Kidney (tissue), 14 donors: Measurements from ENCODE around the gene ULK4. TPM values are rescaled to one million over a fixed set of nuclear protein-coding genes. Genes with fewer than 3 reads are reported as not detected.
A peak's percentile ranks its signal among the peaks of the same experiment; 100 is the strongest.

ENCODE experiments used
- DNase-seq, 5 donors: peaks; one replicate each; pipeline ENCODE4 v3.0.0-alpha.2; 2013 to 2020
- FAIRE-seq: peaks from 2 replicates; lab custom pipeline; 2012; peaks lifted over from hg19 to GRCh38; lab: Jason Lieb, UNC
- H3K27ac ChIP-seq, 2 donors: one replicate each; pipeline ENCODE4 v1.7.0; 2013; ENCODE audit warnings: low read depth in 2 of 2, low read length in 2 of 2, inconsistent platforms in 1 of 2
- H3K27me3 ChIP-seq: one replicate; pipeline ENCODE4 v1.7.1; 2013; ENCODE audit warnings: low read length, inconsistent platforms; ENCODE audit not compliant: control insufficient read depth, insufficient read depth
- H3K36me3 ChIP-seq, 3 donors: one replicate each; pipeline versions ENCODE4 v1.7.0 to v1.7.1; 2013; ENCODE audit warnings: low read length in 3 of 3, control low read depth in 1 of 3, inconsistent platforms in 1 of 3; ENCODE audit not compliant: insufficient read depth in 3 of 3, control insufficient read depth in 2 of 3
- H3K4me1 ChIP-seq, 3 donors: one replicate each; pipeline versions ENCODE4 v1.7.0 to v1.7.1; 2013; ENCODE audit warnings: low read length in 3 of 3, inconsistent platforms in 1 of 3, low read depth in 1 of 3; ENCODE audit not compliant: control insufficient read depth in 2 of 3, insufficient read depth in 2 of 3
- H3K4me3 ChIP-seq, 3 donors: one replicate each; pipeline versions ENCODE4 v1.7.0 to v1.8.1; 2013; ENCODE audit warnings: low read length in 3 of 3, control low read depth in 1 of 3, inconsistent platforms in 1 of 3
- H3K9ac ChIP-seq, 3 donors: one replicate each; pipeline versions ENCODE4 v1.7.0 to v1.7.1; 2013; ENCODE audit warnings: low read length in 3 of 3, control low read depth in 1 of 3, inconsistent platforms in 1 of 3
- H3K9me3 ChIP-seq, 3 donors: one replicate each; pipeline versions ENCODE4 v1.7.0 to v1.7.1; 2013; ENCODE audit warnings: low read length in 3 of 3, control low read depth in 1 of 3, inconsistent platforms in 1 of 3; ENCODE audit not compliant: control insufficient read depth in 2 of 3, insufficient read depth in 1 of 3
- intact Hi-C: fragments of 100-400 bp; cut with DNase I; formaldehyde crosslinking; loops from one replicate; pipeline ENCODE4 v1.11.1; 2022
- polyA plus RNA-seq: library from polyadenylated mRNA; stranded (reverse); fragments of 350-450 nt; fragmentation: Illumina TruSeq; extraction: RNeasy Lipid Tissue Mini Kit (QIAGEN cat#74804); gene quantifications from one replicate; pipeline ENCODE4 v1.2.3, GENCODE V29; 2014; ENCODE audit warnings: low read depth, low replicate concordance; ENCODE audit not compliant: insufficient read depth
- total RNA-seq: library from RNA; stranded (reverse); fragmentation: NEBNext Ultra II Directional; extraction: Animal tissue kit (Norgen Biotek cat#: 25700); gene quantifications from one replicate; pipeline ENCODE4 v1.2.1, GENCODE V29; 2021
- TF ChIP-seq, protein P1 (sequence below): IDR thresholded peaks from 3 replicates; pipeline ENCODE4 v1.5.1; 2012; ENCODE audit warnings: mild to moderate bottlenecking, moderate library complexity, borderline replicate concordance; ENCODE audit not compliant: insufficient read depth; ENCODE audit errors: extremely low read depth
- donor health status: control.
- donor health status: control.
- donor health status: control.
- donor health status: control.
- donor health status: control.
- donor health status: DM: yes; HTN: yes; CAD: no.
- donor health status: Normal renal cell carcinoma (clear cell type).

Gene ULK4
- total and polyA plus RNA-seq, 2 donors from 2014 or later: 4.6 to 20.5 TPM

DNA sequence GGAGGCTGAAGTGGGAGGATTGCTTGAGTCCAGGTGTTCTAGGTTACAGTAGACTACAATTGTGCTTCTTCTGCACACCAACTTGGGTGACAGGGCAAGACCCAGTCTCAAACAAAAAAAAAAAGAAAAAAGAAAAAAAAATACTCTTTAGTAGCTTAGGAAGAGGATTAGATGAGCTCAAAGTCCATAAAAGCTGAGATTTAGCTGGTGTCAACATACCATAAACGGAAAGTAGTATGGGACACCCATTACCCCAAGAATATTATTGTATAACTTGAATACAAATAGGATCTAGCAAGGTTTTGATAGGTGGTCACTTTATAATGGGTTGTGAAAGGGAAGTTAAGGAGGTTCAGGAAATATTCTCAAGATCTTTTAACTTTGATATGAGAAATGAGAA, 38.0 kb upstream of the ULK4 start:
- no peak overlapping the region for H3K4me3 ChIP-seq
- no peaks in the 10 kb centered on the region for H3K36me3 ChIP-seq
- no peak for FAIRE-seq
- intact Hi-C loops: no loop called here
- H3K4me1 ChIP-seq: no peaks in the 10 kb centered on the region
- TF ChIP-seq, protein P1, sequence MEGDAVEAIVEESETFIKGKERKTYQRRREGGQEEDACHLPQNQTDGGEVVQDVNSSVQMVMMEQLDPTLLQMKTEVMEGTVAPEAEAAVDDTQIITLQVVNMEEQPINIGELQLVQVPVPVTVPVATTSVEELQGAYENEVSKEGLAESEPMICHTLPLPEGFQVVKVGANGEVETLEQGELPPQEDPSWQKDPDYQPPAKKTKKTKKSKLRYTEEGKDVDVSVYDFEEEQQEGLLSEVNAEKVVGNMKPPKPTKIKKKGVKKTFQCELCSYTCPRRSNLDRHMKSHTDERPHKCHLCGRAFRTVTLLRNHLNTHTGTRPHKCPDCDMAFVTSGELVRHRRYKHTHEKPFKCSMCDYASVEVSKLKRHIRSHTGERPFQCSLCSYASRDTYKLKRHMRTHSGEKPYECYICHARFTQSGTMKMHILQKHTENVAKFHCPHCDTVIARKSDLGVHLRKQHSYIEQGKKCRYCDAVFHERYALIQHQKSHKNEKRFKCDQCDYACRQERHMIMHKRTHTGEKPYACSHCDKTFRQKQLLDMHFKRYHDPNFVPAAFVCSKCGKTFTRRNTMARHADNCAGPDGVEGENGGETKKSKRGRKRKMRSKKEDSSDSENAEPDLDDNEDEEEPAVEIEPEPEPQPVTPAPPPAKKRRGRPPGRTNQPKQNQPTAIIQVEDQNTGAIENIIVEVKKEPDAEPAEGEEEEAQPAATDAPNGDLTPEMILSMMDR: no peak
- H3K9me3 ChIP-seq: no peaks in the 10 kb centered on the region
- no peak overlapping the region for H3K9ac ChIP-seq
- no peak overlapping the region for H3K27ac ChIP-seq
- H3K27me3 ChIP-seq: no peaks in the 10 kb centered on the region
- no peak for DNase-seq

DNA sequence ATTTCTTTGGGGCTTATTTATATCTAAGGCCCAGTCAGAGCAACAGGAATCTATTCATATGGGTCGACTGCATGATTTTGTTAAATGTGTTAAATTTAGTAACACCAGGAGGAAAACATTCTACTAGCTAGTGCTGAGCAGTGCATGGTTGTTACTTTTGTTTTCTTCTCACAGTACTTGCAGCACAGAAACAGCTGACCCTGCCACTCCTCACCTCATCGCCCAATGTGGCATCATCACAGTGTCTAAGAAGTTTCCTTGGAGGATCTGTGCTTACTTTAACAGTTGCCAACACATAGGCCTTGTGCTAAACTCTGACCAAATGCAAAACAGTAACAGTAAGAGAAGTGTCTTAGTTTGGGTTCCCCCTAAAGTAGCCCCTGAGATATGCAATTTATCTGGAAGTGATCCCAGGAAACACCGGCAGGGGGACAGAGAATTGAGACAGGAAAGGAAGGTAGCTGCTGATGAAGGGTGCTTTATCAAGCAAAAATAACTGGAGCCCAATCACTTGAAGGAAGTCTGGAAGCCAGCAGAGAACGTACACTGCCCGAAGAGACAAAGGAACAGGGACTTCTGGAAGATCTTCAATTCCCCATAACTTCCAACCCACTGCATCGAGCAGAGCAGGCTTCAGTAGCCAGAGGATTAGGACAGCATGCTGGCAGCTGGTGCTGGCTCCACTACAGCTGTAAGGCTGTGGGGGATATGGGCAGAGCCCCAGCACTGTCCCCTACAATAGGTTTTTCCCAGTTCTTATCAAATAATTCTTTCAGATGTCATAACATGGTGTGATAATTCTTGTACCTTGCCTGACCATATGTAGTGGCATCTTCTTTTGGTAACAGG, 36.0 kb upstream of the ULK4 start:
- Histone ChIP-seq H3K36me3 (no peaks in the 10 kb centered on the region), H3K9me3 (no peaks in the 10 kb centered on the region), H3K4me3 (no peak overlapping the region), H3K9ac (no peak overlapping the region), H3K27me3 (no peaks in the 10 kb centered on the region), H3K27ac (no peak overlapping the region), H3K4me1 (no peaks in the 10 kb centered on the region)
- intact Hi-C loops: no loop called here
- TF ChIP-seq, protein P1: peak; percentile 21
- peak in 2 of 5 donors; percentile 24 to 61 for DNase-seq
- no peak for FAIRE-seq

DNA sequence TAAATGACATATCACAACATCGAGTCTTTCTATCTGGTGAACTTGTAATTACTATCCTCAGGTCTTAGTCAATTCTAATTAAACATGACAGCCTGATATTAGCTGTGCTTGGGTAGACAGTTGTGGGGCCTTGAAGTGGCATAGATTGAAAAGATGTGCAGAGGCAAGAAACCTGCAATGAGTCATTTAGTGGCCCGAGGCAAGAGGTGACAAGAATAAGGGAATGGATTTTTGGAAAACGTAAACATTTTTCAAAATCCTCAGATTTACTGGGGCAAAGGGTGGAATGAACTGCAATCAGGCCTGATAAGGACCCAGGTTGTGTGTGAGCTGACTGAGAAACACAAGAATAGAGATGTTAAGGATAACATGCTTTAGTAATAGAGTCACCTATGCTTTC, 29.5 kb upstream of the ULK4 start:
- H3K4me3 ChIP-seq: no peak overlapping the region
- DNase-seq (no peak), FAIRE-seq (no peak)
- intact Hi-C loops: no loop called here
- H3K9ac ChIP-seq: no peak overlapping the region
- TF ChIP-seq, protein P1: no peak
- H3K4me1 ChIP-seq: no peaks in the 10 kb centered on the region
- H3K27me3 ChIP-seq: no peaks in the 10 kb centered on the region
- H3K36me3 ChIP-seq: no peaks in the 10 kb centered on the region
- H3K9me3 ChIP-seq: no peaks in the 10 kb centered on the region
- H3K27ac ChIP-seq: no peak overlapping the region

DNA sequence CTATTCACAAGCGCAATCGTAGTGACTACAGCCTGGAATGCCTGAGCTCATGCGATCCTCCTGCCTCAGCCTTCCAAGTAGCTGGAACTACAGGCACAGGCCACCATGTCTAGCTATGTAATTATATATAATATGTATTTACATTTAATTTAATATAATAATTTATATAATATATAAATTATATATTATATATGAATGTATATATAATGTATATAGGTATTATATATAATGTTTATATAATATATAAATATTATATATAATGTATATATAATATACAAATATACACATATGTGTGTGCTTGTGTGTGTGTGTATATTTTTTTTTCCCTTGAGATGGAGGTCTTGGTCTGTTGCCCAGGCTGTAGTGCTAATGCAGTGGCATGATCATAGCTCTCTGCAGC, 27.6 kb upstream of the ULK4 start:
- Histone ChIP-seq H3K36me3 (no peaks in the 10 kb centered on the region), H3K4me1 (no peaks in the 10 kb centered on the region), H3K4me3 (no peak overlapping the region), H3K9ac (no peak overlapping the region), H3K27ac (no peak overlapping the region), H3K27me3 (no peaks in the 10 kb centered on the region), H3K9me3 (no peaks in the 10 kb centered on the region)
- FAIRE-seq (no peak), DNase-seq (no peak)
- intact Hi-C loops: no loop called here
- TF ChIP-seq, protein P1: no peak
